ENCODE data around the gene CDT1. TPM values are rescaled to one million over a fixed set of nuclear protein-coding genes. Genes with fewer than 3 reads are reported as not detected.

The CDT1 gene
- total RNA-seq, 4 donors from 2014 or later, result 2.9 to 14.7 (median 7.9) TPM

DNA sequence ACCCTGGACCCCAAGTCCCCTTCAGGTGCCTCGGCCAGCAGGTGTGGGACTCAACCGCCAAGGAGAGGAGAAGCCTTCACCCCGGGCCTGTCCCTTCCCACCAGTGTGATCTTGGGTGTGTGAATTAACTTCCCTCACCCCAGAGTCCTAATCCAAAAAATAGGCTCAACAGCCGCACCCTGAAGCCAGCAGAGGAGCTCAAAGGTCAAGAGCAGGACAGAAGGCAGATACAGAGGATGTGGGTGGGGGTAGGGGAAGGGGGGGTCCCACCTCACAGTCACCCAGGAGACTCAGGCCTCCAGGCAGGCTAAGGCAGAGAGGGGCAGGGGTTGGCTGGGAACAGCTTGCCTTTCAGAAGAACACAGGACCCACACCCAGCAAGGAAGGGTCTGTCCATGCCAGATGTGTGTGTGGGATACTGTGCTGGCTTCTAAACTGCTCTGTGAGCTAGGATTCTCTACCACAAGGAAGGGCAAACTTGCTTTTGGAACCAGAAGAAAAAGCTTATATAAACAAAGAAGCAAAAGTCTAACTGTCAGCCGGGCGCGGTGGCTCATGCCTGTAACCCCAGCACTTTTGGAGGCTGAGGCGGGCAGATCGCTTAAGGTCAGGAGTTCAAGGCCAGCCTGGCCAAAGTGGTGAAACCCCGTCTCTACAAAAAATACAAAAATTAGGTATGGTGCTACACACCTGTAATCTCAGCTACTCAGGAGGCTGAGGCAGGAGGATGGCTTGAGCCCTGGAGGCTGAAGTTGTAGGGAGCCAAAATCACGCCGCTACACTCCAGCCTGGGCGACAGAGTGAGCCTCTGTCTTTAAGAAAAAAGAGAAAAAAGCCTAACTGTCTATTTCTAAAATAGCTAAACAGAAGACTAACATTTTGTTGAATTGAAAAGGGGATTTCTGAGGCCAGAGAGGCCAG is 23.2 kb upstream of the CDT1 start:
- H3K4me3 ChIP-seq (ENCODE audit: low read depth, poor library complexity, severe bottlenecking), result no peak overlapping the region
- no peak for TF ChIP-seq CTCF (IDR thresholded peaks at IDR 0.05)
- TF ChIP-seq POLR2A (IDR thresholded peaks at IDR 0.05), result no peak
- 81 to 85% methylated on average over 13 of the region's 13 CpGs for WGBS, 2 donors
- DNase-seq (ENCODE audit: low spot score in 2 of 2), result no peak
- intact Hi-C loops (cut with DNase I; ENCODE audit: low total_unique reads), result no loop called here

DNA sequence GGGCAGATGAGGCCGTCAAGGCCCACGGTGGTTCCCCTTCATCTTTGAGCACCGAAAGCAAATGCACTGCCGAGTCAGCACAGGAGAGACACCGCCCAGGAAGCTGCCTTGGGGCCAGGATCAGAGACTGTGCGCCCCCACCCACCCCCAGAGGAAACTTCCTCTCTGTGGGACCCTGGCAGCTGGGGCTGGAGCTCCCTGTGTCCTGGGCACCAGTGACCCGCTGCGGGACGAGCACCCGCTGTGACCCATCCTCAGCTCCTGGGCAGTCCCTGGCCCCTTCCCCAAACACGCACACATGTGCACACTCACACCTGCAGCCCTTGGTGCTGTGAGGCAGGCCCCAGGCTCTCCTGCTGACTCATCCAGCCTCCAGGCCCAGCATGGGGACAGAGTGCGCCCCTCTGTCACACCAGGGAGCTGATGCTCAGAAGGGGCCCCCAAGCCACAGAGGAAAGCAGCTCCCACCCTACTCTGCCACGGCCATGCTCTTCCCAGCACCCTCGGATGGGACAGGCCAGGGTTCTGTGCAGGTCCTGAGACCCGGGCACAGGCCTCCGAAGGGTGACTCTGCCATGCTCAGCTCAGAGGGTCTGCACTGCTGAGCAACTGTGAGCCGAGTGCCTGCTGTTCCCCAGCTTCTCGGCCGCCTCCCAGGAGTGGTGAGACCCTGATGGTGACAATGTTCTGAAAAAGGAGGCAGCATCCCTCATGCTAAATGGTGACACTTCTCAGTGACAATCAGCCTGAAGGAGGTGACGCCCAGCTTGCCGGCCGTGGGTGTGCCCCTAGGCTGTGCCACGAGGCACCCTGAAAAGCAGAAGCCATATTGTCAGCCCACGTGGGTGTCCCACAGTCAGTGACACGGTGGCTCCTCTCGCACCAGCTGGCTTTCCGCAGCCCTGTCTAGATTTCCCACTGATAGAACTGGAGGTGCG is 22.2 kb upstream of the CDT1 start:
- DNase-seq (ENCODE audit: low spot score in 2 of 2), result no peak
- TF ChIP-seq CTCF (IDR thresholded peaks at IDR 0.05), result no peak
- TF ChIP-seq POLR2A (IDR thresholded peaks at IDR 0.05), result no peak
- intact Hi-C loops (cut with DNase I; ENCODE audit: low total_unique reads), result no loop called here
- WGBS, 2 donors, result 64 to 65% methylated on average over 28 of the region's 28 CpGs
- no peak overlapping the region for H3K4me3 ChIP-seq (ENCODE audit: low read depth, poor library complexity, severe bottlenecking)

DNA sequence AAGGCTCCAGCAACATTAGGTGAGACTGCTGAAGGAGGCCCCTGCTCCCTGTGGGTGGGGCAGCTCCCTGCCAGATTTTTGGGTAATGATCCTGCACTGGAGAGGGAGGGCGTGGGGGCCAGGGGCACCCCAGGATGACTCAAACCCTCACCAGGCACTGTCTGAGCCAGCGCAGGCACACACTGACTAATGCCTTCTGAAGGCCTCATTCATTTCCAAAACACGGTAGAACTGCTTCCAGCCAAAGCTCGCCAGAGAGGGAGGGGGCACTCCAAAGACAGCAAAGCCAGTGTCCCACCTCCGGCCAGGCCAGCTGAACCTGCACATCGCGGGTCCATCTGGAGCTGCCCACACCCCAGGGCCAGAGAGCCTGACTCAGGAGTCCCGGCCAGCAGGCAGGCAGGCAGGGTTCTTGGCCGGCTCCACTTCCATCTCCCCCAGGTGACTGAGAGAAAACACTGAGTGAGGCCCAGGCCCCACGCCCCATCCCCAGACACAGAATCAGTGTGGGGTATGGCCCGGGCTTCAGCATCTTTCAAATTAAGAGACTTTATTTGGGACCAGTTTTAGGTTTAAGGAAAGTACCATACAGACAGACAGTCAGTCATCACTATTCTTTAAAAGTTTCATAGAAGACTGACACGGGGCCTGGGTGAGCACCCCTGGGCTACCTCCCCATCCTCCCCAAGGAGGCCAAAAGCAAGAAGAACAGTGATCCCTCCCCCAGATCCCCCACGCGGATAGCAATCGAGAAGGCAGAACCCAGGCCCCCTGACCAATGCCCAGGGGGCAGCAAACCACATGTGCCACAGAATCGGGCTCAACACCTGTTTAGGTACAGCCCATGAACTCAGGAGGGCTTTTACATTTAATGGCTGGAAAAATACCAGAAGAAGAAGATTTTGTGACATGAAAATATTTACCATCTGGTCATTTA is 20.9 kb upstream of the CDT1 start:
- DNase-seq (ENCODE audit: low spot score in 2 of 2), result no peak
- TF ChIP-seq CTCF (IDR thresholded peaks at IDR 0.05), result no peak
- no peak for TF ChIP-seq POLR2A (IDR thresholded peaks at IDR 0.05)
- intact Hi-C loops (cut with DNase I; ENCODE audit: low total_unique reads), result no loop called here
- WGBS, 2 donors, result 25 to 28% methylated on average over 15 to 16 of the region's 16 CpGs
- no peak overlapping the region for H3K4me3 ChIP-seq (ENCODE audit: low read depth, poor library complexity, severe bottlenecking)

DNA sequence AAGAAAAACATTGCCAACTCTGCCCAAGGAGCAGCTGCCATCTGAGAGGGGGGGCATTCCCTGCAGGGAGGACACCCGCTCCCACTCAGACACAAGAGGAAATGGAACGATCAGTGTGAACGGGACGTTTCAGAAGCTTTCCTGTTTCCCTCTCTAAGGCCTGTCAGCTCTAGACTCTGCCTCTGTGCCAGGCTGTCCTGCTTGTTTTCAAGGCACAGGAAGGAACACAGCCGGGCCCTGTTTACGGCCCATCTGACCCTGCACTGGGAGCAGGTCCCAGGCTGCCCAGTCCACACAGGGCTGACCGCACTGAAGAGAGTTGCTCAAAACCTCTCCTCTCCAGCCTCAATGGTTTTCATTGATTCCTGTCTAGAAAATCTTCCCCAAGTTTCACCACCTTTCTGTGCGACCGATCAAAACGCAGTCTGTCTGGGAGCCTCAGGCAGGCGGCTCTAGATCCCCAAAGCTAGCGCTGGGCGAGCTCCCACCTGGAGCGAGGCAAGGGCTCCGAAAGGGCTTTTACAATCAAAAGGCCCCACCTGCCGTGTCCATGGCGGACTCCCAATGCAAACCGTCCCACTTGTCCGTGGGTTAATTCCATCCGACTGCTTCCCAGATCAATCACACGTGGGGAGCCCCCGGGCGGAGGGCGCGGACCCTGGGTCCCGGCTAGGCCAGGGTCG is 20.1 kb upstream of the CDT1 start:
- TF ChIP-seq POLR2A (IDR thresholded peaks at IDR 0.05) (no peak), CTCF (IDR thresholded peaks at IDR 0.05) (no peak)
- intact Hi-C loops (cut with DNase I; ENCODE audit: low total_unique reads), result no loop called here
- peak overlapping the region; percentile 69 for H3K4me3 ChIP-seq (ENCODE audit: low read depth, poor library complexity, severe bottlenecking)
- no peak for DNase-seq (ENCODE audit: low spot score in 2 of 2)
- WGBS, 2 donors, result 18 to 23% methylated on average over 20 to 27 of the region's 27 CpGs
